Endodermal cell (in vitro differentiated cells): ENCODE results near the gene ZNF223. TPM values are rescaled to one million over a fixed set of nuclear protein-coding genes. Genes with fewer than 3 reads are reported as not detected.

Experiments used
- DNase-seq: peaks from one replicate; pipeline ENCODE4 v3.0.0-alpha.2; 2017
- H3K27ac ChIP-seq: 2 replicates; pipeline ENCODE4 v1.5.1; 2013; ENCODE audit warnings: mild to moderate bottlenecking, low read depth, low read length, moderate library complexity
- H3K27me3 ChIP-seq: 2 replicates; pipeline ENCODE4 v1.6.1; 2013; ENCODE audit warnings: mild to moderate bottlenecking, low read length, moderate library complexity; ENCODE audit not compliant: insufficient read depth, control insufficient read depth, poor library complexity, severe bottlenecking
- H3K36me3 ChIP-seq: 2 replicates; pipeline ENCODE4 v1.7.0; 2013; ENCODE audit warnings: mild to moderate bottlenecking, low read length, moderate library complexity; ENCODE audit not compliant: control insufficient read depth, insufficient read depth
- H3K4me1 ChIP-seq: one replicate; pipeline ENCODE4 v1.7.0; 2013; ENCODE audit warnings: low read length; ENCODE audit not compliant: control insufficient read depth, insufficient read depth
- H3K4me3 ChIP-seq: 2 replicates; pipeline ENCODE4 v1.5.1; 2013; ENCODE audit warnings: mild to moderate bottlenecking, low read length, moderate library complexity
- H3K9ac ChIP-seq: 2 replicates; pipeline ENCODE4 v1.6.1; 2013; ENCODE audit warnings: mild to moderate bottlenecking, low read length, moderate library complexity; ENCODE audit not compliant: poor library complexity, severe bottlenecking; ENCODE audit errors: extremely low read depth
- H3K9me3 ChIP-seq: 2 replicates; pipeline ENCODE4 v1.6.1; 2013; ENCODE audit warnings: mild to moderate bottlenecking, low read length, moderate library complexity; ENCODE audit not compliant: control insufficient read depth
- H3K27ac Mint-ChIP-seq: 2 replicates; pipeline ENCODE4 v1.8.0; 2020; ENCODE audit warnings: mixed read lengths
- H3K27me3 Mint-ChIP-seq: 2 replicates; pipeline ENCODE4 v1.8.0; 2021; ENCODE audit warnings: mild to moderate bottlenecking, mixed read lengths; ENCODE audit not compliant: insufficient read depth
- H3K36me3 Mint-ChIP-seq: 2 replicates; pipeline ENCODE4 v1.8.0; 2020; ENCODE audit warnings: low read depth, mixed read lengths
- H3K4me1 Mint-ChIP-seq: 2 replicates; pipeline ENCODE4 v1.8.0; 2020; ENCODE audit warnings: mixed read lengths
- H3K4me3 Mint-ChIP-seq: 2 replicates; pipeline ENCODE4 v1.8.0; 2020; ENCODE audit warnings: mild to moderate bottlenecking, moderate library complexity, mixed read lengths
- H3K9me3 Mint-ChIP-seq: 2 replicates; pipeline ENCODE4 v1.8.0; 2020; ENCODE audit warnings: mild to moderate bottlenecking, mixed read lengths
- WGBS, 2 experiments: methylation state at CpG; one replicate each; pipeline versions ENCODE4 v1.1.5 to v1.1.7; 2013; ENCODE audit warnings: missing lambda C conversion rate in 2 of 2, mixed read lengths in 1 of 2; ENCODE audit not compliant: insufficient coverage in 1 of 2, insufficient read length in 1 of 2; 5-methylcytosine and 5-hydroxymethylcytosine counted together
- long read RNA-seq, 4 experiments: library from polyadenylated mRNA in 2 of 4; library from RNA in 1 of 4; library from capped mRNA in 1 of 4; stranded (forward) in 3 of 4; unstranded in 1 of 4; transcript quantifications; one replicate each; pipeline ENCODE4 v2.0.0, GENCODE V29; 2020 to 2021; ENCODE audit warnings: inconsistent platforms in 1 of 4
- polyA plus RNA-seq, 2 experiments: library from polyadenylated mRNA; stranded (reverse); fragments of 50-300 nt; gene quantifications; one replicate each; pipeline ENCODE4 v1.2.3, GENCODE V29; 2013
- total RNA-seq, 2 donors: library from RNA; stranded (reverse); fragmentation: NEBNext Ultra II Directional in 1 of 2; extraction: Animal tissue kit (Norgen Biotek cat#: 25700) in 1 of 2; gene quantifications; 2 replicates in 1 of 2; 3 replicates in 1 of 2; pipeline ENCODE4 v1.2.1, GENCODE V29; 2021
- TF ChIP-seq, protein P1 (sequence below): fragments of 200-600 bp; sonication (generic); conservative IDR thresholded peaks from 2 replicates; pipeline ENCODE4 v1.5.0; 2021; ENCODE audit warnings: antibody characterized with exemption, mild to moderate bottlenecking

The ZNF223 gene
- 1 to 10 TPM; 9.3 TPM for total RNA-seq
- 11.1 TPM for polyA plus RNA-seq (2013, experiment 1 of 2)
- polyA plus RNA-seq (2013, experiment 2 of 2) = 7.6 TPM
- long read RNA-seq, experiment 1, partial matches to known transcripts = 0 of 2 reads
- long read RNA-seq, experiment 1, other reads (novel, unspliced or antisense) = 0 of 2 reads
- long read RNA-seq, experiment 2, transcript ZNF223-201 (5 exons, 2,418 nt) = major isoform, 8 of 10 reads
- long read RNA-seq, experiment 2, partial matches to known transcripts = 0 of 10 reads
- long read RNA-seq, experiment 2, other reads (novel, unspliced or antisense) = 1 of 10 reads
- long read RNA-seq, experiment 3, transcript ZNF223-201 (5 exons, 2,418 nt) = major isoform, 12 of 20 reads
- long read RNA-seq, experiment 3, partial matches to known transcripts = 0 of 20 reads
- long read RNA-seq, experiment 3, other reads (novel, unspliced or antisense) = 5 of 20 reads
- long read RNA-seq, experiment 4, transcript ZNF223-201 (5 exons, 2,418 nt) = major isoform, 10 of 11 reads
- long read RNA-seq, experiment 4, partial matches to known transcripts = 0 of 11 reads
- long read RNA-seq, experiment 4, other reads (novel, unspliced or antisense) = 1 of 11 reads

- Histone ChIP-seq H3K27me3 (peaks cover 20% of the 10 kb centered on the region), H3K4me3 (peak within 1 kb of the TSS; percentile 95), H3K36me3 (peaks cover 10% of the 10 kb centered on the region), H3K9me3 (no peaks in the 10 kb centered on the region), H3K4me1 (no peaks in the 10 kb centered on the region), H3K27ac (no peak within 1 kb of the TSS), H3K9ac (peak within 1 kb of the TSS; percentile 80)
- TF ChIP-seq, protein P1, sequence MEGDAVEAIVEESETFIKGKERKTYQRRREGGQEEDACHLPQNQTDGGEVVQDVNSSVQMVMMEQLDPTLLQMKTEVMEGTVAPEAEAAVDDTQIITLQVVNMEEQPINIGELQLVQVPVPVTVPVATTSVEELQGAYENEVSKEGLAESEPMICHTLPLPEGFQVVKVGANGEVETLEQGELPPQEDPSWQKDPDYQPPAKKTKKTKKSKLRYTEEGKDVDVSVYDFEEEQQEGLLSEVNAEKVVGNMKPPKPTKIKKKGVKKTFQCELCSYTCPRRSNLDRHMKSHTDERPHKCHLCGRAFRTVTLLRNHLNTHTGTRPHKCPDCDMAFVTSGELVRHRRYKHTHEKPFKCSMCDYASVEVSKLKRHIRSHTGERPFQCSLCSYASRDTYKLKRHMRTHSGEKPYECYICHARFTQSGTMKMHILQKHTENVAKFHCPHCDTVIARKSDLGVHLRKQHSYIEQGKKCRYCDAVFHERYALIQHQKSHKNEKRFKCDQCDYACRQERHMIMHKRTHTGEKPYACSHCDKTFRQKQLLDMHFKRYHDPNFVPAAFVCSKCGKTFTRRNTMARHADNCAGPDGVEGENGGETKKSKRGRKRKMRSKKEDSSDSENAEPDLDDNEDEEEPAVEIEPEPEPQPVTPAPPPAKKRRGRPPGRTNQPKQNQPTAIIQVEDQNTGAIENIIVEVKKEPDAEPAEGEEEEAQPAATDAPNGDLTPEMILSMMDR = no peak
- DNase-seq = peak; percentile 98
- Mint-ChIP-seq H3K9me3 (peaks cover 7% of the 10 kb centered on the region), H3K27me3 (peaks cover 23% of the 10 kb centered on the region), H3K4me3 (peak within 1 kb of the TSS; percentile 99), H3K4me1 (peaks cover 12% of the 10 kb centered on the region), H3K27ac (peak within 1 kb of the TSS; percentile 99), H3K36me3 (peaks cover 24% of the 10 kb centered on the region)
- 4 to 6% methylated on average over 25 to 38 of the region's 38 CpGs for WGBS, 2 experiments
These were observed at the start of gene ZNF223 for GRCh38 chr19:44051650-44052402. Gene ZNF223, plus strand, starts transcription at chr19:44052036. Its CDS starts 3,141 bp downstream, at chr19:44055177.

DNA sequence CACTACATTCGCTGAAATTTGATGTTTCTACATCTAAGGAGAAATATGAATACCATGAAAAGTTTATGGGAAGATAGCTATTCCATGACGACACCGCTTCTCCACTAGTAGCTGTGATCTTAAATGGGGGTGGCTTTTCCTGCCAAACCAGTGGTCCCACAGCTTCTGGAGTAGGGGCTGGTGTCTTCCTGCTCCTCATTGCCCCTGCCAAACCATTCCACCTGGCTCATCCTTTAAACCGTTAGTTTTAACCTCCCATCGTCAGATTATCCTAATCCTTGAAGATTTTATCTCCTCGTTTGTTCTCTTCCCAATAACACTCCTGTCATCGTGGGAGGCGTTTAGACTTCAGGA lies 49.6 kb upstream of the ZNF223 start:
- Histone ChIP-seq H3K27ac (no peak overlapping the region), H3K9ac (peak overlapping the region; percentile 49), H3K4me1 (no peaks in the 10 kb centered on the region), H3K4me3 (peak overlapping the region; percentile 93), H3K9me3 (no peaks in the 10 kb centered on the region), H3K27me3 (no peaks in the 10 kb centered on the region), H3K36me3 (peaks cover 8% of the 10 kb centered on the region)
- TF ChIP-seq, protein P1 = no peak
- Mint-ChIP-seq H3K27me3 (peaks cover 14% of the 10 kb centered on the region), H3K36me3 (peaks cover 18% of the 10 kb centered on the region), H3K9me3 (peaks cover 6% of the 10 kb centered on the region), H3K4me3 (peak overlapping the region; percentile 85), H3K27ac (peak overlapping the region; percentile 86), H3K4me1 (peaks cover 9% of the 10 kb centered on the region)
- no peak for DNase-seq
- 24 to 32% methylated on average over 7 to 8 of the region's 8 CpGs for WGBS, 2 experiments

GRCh38 chr19:44002566-44003460 lies 49.0 kb upstream of the ZNF223 start, which contains the start of gene ZNF230:
Gene ZNF230, plus strand, starts transcription at chr19:44002957. Its CDS starts 4,122 bp downstream, at chr19:44007079.
- peak; percentile 95 for DNase-seq
- H3K9me3 ChIP-seq = no peaks in the 10 kb centered on the region
- peak within 1 kb of the TSS; percentile 93 for H3K4me3 ChIP-seq
- Mint-ChIP-seq H3K9me3 (peaks cover 6% of the 10 kb centered on the region), H3K4me1 (peaks cover 9% of the 10 kb centered on the region), H3K36me3 (peaks cover 19% of the 10 kb centered on the region), H3K4me3 (peak within 1 kb of the TSS; percentile 85), H3K27ac (peak within 1 kb of the TSS; percentile 86), H3K27me3 (peaks cover 14% of the 10 kb centered on the region)
- no peak within 1 kb of the TSS for H3K27ac ChIP-seq
- H3K27me3 ChIP-seq = no peaks in the 10 kb centered on the region
- H3K4me1 ChIP-seq = no peaks in the 10 kb centered on the region
- TF ChIP-seq, protein P1 = no peak
- H3K36me3 ChIP-seq = peaks cover 5% of the 10 kb centered on the region
- peak within 1 kb of the TSS; percentile 49 for H3K9ac ChIP-seq
- 1% methylated on average over 25 to 47 of the region's 48 CpGs for WGBS, 2 experiments
